ENCODE measurements around the gene PTMA.

DNA sequence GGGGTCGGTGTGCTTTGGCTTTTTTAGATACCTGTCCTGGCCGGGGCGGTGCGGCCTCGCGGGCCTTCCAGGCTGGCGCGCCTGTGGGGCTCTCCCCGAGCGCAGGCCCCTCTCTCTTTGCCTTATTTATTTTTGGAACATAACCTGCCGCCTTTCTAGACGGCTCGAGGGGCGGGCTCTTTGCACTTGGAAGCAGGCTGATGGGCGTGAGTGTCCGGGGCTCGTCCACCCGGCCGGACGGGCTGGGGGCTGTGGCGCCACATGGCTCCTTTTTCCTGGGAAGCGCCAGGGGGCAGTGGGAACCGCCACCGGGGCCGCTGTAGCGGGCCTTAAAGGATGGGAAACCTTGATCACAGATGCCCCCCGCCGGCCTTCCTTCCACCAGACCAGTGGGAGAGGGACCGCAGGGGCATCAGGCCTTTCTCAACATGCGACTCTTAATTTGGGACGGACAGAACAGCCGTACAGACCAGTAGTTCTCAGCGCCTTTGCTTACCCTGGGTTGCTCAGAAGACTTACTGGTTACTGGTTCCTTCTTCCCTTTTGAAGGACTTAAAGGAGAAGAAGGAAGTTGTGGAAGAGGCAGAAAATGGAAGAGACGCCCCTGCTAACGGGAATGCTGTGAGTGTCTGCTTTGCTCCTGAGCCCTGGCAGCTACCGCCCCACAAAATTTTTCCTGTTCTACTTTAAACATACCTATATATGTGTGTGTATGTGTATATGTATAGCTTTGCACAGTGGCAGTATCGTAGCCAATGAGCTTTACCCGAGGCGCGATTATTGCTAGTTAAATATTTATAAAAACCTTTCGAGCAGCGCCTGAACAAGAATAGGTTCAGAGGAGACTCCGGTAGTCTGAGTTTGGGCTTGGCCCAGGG, 2.7 kb downstream of the PTMA start:
- TF ChIP-seq EZH2 (IDR thresholded peaks at IDR 0.05; ENCODE audit: borderline replicate concordance, insufficient read depth, low read length, poor library complexity, severe bottlenecking) (no peak), TAF1 (IDR thresholded peaks at IDR 0.05; ENCODE audit: low read depth) (no peak), POLR2AphosphoS5 (IDR thresholded peaks at IDR 0.05) (no peak), SMC3 (conservative IDR thresholded peaks at IDR 0.05; ENCODE audit: poor library complexity) (no peak), EP300 (conservative IDR thresholded peaks at IDR 0.05; ENCODE audit: poor library complexity, severe bottlenecking) (no peak), RAD21 (conservative IDR thresholded peaks at IDR 0.05) (no peak), MXI1 (conservative IDR thresholded peaks at IDR 0.05; ENCODE audit: poor library complexity, severe bottlenecking) (no peak)
- TF ChIP-seq, protein P1, sequence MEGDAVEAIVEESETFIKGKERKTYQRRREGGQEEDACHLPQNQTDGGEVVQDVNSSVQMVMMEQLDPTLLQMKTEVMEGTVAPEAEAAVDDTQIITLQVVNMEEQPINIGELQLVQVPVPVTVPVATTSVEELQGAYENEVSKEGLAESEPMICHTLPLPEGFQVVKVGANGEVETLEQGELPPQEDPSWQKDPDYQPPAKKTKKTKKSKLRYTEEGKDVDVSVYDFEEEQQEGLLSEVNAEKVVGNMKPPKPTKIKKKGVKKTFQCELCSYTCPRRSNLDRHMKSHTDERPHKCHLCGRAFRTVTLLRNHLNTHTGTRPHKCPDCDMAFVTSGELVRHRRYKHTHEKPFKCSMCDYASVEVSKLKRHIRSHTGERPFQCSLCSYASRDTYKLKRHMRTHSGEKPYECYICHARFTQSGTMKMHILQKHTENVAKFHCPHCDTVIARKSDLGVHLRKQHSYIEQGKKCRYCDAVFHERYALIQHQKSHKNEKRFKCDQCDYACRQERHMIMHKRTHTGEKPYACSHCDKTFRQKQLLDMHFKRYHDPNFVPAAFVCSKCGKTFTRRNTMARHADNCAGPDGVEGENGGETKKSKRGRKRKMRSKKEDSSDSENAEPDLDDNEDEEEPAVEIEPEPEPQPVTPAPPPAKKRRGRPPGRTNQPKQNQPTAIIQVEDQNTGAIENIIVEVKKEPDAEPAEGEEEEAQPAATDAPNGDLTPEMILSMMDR (IDR thresholded peaks at IDR 0.05; ENCODE audit: poor library complexity, severe bottlenecking), result no peak
- TF ChIP-seq, protein P2, sequence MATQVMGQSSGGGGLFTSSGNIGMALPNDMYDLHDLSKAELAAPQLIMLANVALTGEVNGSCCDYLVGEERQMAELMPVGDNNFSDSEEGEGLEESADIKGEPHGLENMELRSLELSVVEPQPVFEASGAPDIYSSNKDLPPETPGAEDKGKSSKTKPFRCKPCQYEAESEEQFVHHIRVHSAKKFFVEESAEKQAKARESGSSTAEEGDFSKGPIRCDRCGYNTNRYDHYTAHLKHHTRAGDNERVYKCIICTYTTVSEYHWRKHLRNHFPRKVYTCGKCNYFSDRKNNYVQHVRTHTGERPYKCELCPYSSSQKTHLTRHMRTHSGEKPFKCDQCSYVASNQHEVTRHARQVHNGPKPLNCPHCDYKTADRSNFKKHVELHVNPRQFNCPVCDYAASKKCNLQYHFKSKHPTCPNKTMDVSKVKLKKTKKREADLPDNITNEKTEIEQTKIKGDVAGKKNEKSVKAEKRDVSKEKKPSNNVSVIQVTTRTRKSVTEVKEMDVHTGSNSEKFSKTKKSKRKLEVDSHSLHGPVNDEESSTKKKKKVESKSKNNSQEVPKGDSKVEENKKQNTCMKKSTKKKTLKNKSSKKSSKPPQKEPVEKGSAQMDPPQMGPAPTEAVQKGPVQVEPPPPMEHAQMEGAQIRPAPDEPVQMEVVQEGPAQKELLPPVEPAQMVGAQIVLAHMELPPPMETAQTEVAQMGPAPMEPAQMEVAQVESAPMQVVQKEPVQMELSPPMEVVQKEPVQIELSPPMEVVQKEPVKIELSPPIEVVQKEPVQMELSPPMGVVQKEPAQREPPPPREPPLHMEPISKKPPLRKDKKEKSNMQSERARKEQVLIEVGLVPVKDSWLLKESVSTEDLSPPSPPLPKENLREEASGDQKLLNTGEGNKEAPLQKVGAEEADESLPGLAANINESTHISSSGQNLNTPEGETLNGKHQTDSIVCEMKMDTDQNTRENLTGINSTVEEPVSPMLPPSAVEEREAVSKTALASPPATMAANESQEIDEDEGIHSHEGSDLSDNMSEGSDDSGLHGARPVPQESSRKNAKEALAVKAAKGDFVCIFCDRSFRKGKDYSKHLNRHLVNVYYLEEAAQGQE (IDR thresholded peaks at IDR 0.05; ENCODE audit: borderline replicate concordance), result no peak

All from neural cell (in vitro differentiated cells).